ENCODE measurements around the gene EIF4B. TPM values are rescaled to one million over a fixed set of nuclear protein-coding genes. Genes with fewer than 3 reads are reported as not detected.
A peak's percentile ranks its signal among the peaks of the same experiment; 100 is the strongest.
"Not testable (repeated sequence)": the region's sequence is repeated elsewhere in the genome, so short reads cannot be mapped to it uniquely, and the experiment has no call there.

EIF4B gene
- total and polyA plus RNA-seq, 9 donors: 353 to 699 (median 420) TPM

DNA sequence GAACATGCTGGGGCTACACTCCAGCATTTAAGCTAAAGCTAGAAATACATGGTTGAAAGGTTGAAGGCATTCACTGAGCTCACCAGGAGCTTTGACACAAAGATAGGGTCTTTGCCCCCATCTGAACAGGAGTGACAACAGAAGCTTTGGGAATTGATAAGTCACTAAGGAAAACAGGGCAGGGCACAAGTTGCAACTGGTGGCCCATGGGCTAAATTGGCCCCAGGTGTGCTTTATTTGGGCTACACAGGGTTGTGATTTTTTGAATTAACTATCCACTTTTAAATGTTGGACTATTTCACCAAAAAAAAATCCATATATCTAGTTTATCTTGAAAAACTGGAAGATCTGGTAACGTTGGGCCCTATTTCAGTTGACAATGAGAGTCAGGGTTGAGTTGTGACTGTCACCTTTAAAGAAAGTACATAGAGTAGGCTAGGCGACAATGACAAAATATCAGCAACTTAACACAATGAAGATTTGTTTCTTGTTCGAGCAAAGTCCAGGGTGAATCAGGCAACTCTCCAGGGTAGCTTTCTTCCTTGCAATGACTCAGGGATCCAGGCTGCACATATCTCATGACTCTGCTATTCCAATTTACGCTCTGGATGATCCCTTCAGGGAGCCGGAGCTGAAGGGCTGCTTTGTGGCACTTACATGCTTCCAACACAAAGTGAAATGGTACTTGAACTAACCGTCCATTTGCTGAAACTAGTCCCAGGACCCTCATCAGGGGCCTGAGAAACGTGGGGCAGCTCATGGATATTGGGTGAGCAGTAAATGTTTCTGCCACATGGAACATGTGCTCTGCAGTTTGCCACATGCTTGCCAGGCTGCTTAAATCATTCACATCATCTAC is 13.3 kb upstream of the EIF4B start:
- Histone ChIP-seq H3K4me1 (ENCODE audit: control insufficient read depth, insufficient read depth, low read length) (no peaks in the 10 kb centered on the region), H3K4me3 (ENCODE audit: low read length) (no peak overlapping the region), H3K27me3 (ENCODE audit: control insufficient read depth, insufficient read depth, low read length) (no peaks in the 10 kb centered on the region), H3K36me3 (ENCODE audit: control insufficient read depth, insufficient read depth, low read length) (no peaks in the 10 kb centered on the region), H3K27ac (ENCODE audit: low read length) (no peak overlapping the region), H3K9me3 (replicated peaks; ENCODE audit: control insufficient read depth, low read depth, low read length) (no peaks in the 10 kb centered on the region)
- no peak for DNase-seq
- WGBS (ENCODE audit: insufficient coverage): 71% methylated on average over 3 of the region's 7 CpGs

DNA sequence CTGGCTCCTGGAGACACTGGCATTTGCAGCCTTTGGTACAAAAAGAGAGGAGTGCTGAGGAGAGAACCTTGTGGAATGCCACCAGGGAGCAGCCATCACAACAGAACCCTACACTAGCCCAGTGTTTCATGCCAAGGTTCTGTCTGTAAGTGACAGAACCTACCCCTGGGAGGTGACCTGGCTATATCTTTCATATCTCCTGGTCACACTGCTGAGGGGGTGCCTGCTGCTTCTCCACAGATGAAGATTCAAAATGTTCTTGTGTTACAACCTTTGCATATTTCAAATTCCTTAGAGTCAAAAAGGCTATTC is 12.7 kb upstream of the EIF4B start:
- Histone ChIP-seq H3K9me3 (replicated peaks; ENCODE audit: control insufficient read depth, low read depth, low read length) (no peaks in the 10 kb centered on the region), H3K27me3 (ENCODE audit: control insufficient read depth, insufficient read depth, low read length) (peaks cover 2% of the 10 kb centered on the region), H3K36me3 (ENCODE audit: control insufficient read depth, insufficient read depth, low read length) (no peaks in the 10 kb centered on the region), H3K4me1 (ENCODE audit: control insufficient read depth, insufficient read depth, low read length) (no peaks in the 10 kb centered on the region), H3K27ac (ENCODE audit: low read length) (no peak overlapping the region), H3K4me3 (ENCODE audit: low read length) (no peak overlapping the region)
- DNase-seq: no peak

DNA sequence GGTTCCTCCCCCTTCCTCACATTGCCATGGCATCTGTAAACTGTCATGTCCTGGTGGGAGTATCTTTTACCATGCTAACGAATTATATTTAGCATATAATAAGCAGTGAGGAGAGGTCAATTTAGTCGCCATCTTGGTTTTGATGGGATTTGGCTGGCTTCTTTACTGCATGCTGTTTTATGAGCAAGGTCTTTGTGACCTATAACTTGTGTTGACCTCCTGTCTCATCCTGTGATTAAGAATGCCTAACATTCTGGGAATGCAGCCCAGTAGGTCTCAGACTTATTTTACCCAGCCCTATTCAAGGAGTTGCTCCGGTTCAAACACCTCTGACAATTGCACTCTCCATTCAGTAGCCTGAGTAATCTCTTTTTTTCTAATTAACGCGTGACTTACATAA is 2.1 kb upstream of the EIF4B start:
- H3K27ac ChIP-seq (ENCODE audit: low read length): no peak overlapping the region
- H3K4me3 ChIP-seq (ENCODE audit: low read length): no peak overlapping the region
- H3K27me3 ChIP-seq (ENCODE audit: control insufficient read depth, insufficient read depth, low read length): no peaks in the 10 kb centered on the region
- peaks cover 16% of the 10 kb centered on the region for H3K4me1 ChIP-seq (ENCODE audit: control insufficient read depth, insufficient read depth, low read length)
- H3K36me3 ChIP-seq (ENCODE audit: control insufficient read depth, insufficient read depth, low read length): no peaks in the 10 kb centered on the region
- peak; percentile 15 for DNase-seq
- no peaks in the 10 kb centered on the region for H3K9me3 ChIP-seq (replicated peaks; ENCODE audit: control insufficient read depth, low read depth, low read length)
- WGBS (ENCODE audit: insufficient coverage): 40% methylated on average over 2 of the region's 5 CpGs

DNA sequence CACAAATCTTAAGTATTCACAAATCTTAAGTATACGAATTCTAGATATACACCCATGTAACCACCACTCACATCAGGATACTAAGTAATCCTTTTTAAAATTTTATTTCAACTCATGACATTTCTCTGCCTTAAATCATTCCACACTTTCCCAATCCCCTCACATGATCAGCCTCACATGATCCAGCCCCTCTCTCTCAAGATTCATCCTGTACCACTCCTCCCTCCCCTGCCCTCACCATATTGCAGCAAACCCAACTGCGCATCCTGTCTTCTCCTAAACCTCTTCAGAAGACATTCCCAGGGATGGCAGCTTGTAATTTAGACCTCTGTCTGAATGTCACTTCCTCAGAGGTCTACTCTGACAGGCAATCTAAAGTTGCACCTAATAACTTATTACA is 1.7 kb upstream of the EIF4B start:
- H3K4me3 ChIP-seq (ENCODE audit: low read length): no peak overlapping the region
- H3K27ac ChIP-seq (ENCODE audit: low read length): no peak overlapping the region
- peak; percentile 15 for DNase-seq
- no peaks in the 10 kb centered on the region for H3K27me3 ChIP-seq (ENCODE audit: control insufficient read depth, insufficient read depth, low read length)
- H3K9me3 ChIP-seq (replicated peaks; ENCODE audit: control insufficient read depth, low read depth, low read length): no peaks in the 10 kb centered on the region
- H3K36me3 ChIP-seq (ENCODE audit: control insufficient read depth, insufficient read depth, low read length): no peaks in the 10 kb centered on the region
- 61% methylated on average over 2 of the region's 2 CpGs for WGBS (ENCODE audit: insufficient coverage)
- H3K4me1 ChIP-seq (ENCODE audit: control insufficient read depth, insufficient read depth, low read length): peaks cover 18% of the 10 kb centered on the region

DNA sequence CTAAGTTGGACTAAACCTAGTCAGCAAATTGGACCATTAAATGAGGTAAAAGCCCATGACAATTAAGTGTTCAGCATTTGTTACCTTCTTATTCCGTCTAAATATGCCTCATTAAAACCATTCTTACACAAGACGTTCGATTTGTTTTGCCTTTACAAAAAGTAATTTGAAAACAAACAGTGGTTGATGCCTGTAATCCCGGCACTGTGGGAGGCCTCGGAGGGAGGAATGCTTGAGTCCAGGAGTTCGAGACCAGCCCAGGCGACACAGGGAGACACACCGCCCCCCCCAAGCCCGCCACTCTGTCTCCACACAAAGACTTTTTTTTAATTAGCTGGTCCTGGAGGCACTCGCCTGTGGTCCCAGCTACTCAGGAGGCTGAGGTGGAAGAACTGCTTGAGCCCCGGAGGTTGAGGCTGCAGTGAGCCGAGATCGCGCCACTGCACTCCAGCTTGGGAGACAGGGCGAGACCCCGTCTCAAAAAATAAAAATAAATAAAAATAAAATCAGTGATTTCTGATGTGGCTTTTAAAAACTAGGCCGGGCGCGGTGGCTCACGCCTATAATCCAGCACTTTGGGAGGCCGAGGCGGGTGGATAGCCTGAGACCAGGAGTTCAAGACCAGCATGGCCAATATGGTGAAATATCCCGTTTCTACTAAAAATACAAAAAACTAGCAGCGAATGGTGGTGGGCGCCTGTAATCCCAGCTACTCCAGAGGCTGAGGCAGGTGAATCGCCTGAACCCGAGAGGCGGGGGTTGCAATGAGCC is 856 bp upstream of the EIF4B start:
- 14% methylated on average over 9 of the region's 28 CpGs for WGBS (ENCODE audit: insufficient coverage)
- H3K27me3 ChIP-seq (ENCODE audit: control insufficient read depth, insufficient read depth, low read length): no peaks in the 10 kb centered on the region
- H3K9me3 ChIP-seq (replicated peaks; ENCODE audit: control insufficient read depth, low read depth, low read length): no peaks in the 10 kb centered on the region
- peak overlapping the region; percentile 99 for H3K27ac ChIP-seq (ENCODE audit: low read length)
- peaks cover 18% of the 10 kb centered on the region for H3K4me1 ChIP-seq (ENCODE audit: control insufficient read depth, insufficient read depth, low read length)
- H3K4me3 ChIP-seq (ENCODE audit: low read length): peak overlapping the region; percentile 100
- DNase-seq: peak; percentile 21
- H3K36me3 ChIP-seq (ENCODE audit: control insufficient read depth, insufficient read depth, low read length): no peaks in the 10 kb centered on the region

DNA sequence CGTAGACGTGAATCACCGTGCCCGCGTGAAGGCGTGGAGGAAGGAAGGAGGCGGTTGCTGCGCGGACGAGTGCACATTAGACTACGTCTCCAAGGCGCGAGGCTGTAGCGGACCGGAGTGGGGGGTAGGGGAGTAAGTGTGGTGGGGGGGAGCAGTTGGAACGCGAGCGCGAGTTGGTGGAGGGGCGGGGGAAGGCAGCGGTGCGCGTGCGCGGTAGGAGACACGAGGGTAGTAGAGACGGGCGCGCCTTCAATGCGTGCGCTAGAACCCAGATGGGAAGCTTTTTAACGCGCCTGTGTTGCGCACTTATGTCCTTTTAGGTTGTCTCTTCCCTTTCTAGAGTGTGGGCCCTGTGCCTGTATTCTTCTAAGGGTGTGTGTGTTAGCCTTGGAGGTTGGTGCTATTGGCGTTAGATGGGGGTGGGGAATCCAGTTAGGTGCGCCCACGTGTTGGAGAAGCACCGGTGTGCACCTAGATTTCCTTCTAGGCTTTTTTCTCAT is 604 bp downstream of the EIF4B start:
- Histone ChIP-seq H3K36me3 (ENCODE audit: control insufficient read depth, insufficient read depth, low read length) (no peaks in the 10 kb centered on the region), H3K9me3 (replicated peaks; ENCODE audit: control insufficient read depth, low read depth, low read length) (no peaks in the 10 kb centered on the region), H3K27me3 (ENCODE audit: control insufficient read depth, insufficient read depth, low read length) (no peaks in the 10 kb centered on the region), H3K4me3 (ENCODE audit: low read length) (peak overlapping the region; percentile 100), H3K4me1 (ENCODE audit: control insufficient read depth, insufficient read depth, low read length) (peaks cover 18% of the 10 kb centered on the region), H3K27ac (ENCODE audit: low read length) (peak overlapping the region; percentile 99)
- peak; percentile 78 for DNase-seq
- under 1% methylated on average over 30 of the region's 38 CpGs for WGBS (ENCODE audit: insufficient coverage)

DNA sequence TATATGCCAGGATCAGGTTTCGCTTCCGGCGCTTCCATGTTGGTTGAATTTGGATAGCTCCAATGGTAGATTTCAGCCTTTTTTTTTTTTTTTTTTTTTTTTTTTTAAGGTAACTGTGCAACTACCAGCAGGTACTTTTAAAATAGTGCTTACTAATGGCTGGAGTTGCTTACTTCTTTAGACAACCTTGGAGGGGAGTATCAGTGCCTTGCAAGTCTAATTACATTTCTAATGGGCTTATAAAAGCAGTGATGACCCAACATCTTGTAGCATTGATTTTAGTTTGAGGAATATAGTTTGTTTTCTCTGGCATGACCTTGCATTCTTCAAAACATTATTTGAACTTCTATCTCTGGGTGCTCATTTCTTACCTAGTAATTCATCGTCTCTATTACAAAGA is 1.1 kb downstream of the EIF4B start:
- Histone ChIP-seq H3K9me3 (replicated peaks; ENCODE audit: control insufficient read depth, low read depth, low read length) (no peaks in the 10 kb centered on the region), H3K4me1 (ENCODE audit: control insufficient read depth, insufficient read depth, low read length) (peaks cover 18% of the 10 kb centered on the region), H3K36me3 (ENCODE audit: control insufficient read depth, insufficient read depth, low read length) (no peaks in the 10 kb centered on the region), H3K27ac (ENCODE audit: low read length) (peak overlapping the region; percentile 99), H3K4me3 (ENCODE audit: low read length) (peak overlapping the region; percentile 100), H3K27me3 (ENCODE audit: control insufficient read depth, insufficient read depth, low read length) (no peaks in the 10 kb centered on the region)
- no CpG with 5 or more reads among the region's 4 CpGs for WGBS (ENCODE audit: insufficient coverage)
- no peak for DNase-seq

DNA sequence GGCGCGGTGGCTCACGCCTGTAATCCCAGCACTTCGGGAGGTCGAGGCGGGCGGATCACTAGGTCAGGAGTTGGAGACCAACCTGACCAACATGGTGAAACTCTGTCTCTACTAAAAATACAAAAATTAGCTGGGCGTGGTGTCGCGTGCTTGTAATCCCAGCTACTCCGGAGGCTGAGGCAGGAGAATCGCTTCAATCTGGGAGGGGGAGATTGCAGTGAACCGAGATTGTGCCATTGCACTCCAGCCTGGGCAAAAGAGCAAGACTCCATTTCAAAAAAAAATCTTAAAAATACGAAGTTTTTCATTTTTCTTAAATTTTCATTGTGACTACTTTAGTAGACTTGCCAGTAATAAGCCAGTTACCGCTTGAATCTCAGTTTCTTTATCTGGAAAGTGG is 2.5 kb downstream of the EIF4B start:
- H3K27me3 ChIP-seq (ENCODE audit: control insufficient read depth, insufficient read depth, low read length); H3K27ac ChIP-seq (ENCODE audit: low read length); H3K9me3 ChIP-seq (replicated peaks; ENCODE audit: control insufficient read depth, low read depth, low read length); H3K36me3 ChIP-seq (ENCODE audit: control insufficient read depth, insufficient read depth, low read length); H3K4me3 ChIP-seq (ENCODE audit: low read length); DNase-seq: not testable (repeated sequence)
- whole genome bisulfite sequencing (ENCODE audit: insufficient coverage): 93% methylated on average over 3 of the region's 15 CpGs
- peaks cover 18% of the 10 kb centered on the region for H3K4me1 ChIP-seq (ENCODE audit: control insufficient read depth, insufficient read depth, low read length)

DNA sequence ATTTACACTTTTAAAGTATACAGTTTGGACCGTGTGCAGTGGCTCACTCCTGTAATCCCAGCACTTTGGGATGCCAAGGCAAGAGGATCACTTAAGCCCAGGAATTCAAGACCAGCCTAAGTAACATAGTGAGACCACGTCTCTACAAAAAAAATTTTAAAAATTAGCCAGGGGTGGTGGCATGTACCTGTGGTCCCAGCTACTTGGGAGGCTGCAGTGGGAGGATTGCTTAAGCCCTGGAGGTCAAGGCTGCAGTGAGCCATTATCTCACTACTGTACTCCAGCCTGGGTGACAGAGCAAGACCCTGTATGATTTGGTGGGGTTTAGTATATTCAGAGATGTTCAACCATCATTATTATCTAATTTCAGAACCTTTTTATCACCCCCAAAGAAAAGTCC is 4.7 kb downstream of the EIF4B start:
- H3K9me3 ChIP-seq (replicated peaks; ENCODE audit: control insufficient read depth, low read depth, low read length): no peaks in the 10 kb centered on the region
- no peak overlapping the region for H3K27ac ChIP-seq (ENCODE audit: low read length)
- no peaks in the 10 kb centered on the region for H3K36me3 ChIP-seq (ENCODE audit: control insufficient read depth, insufficient read depth, low read length)
- no peaks in the 10 kb centered on the region for H3K27me3 ChIP-seq (ENCODE audit: control insufficient read depth, insufficient read depth, low read length)
- peaks cover 13% of the 10 kb centered on the region for H3K4me1 ChIP-seq (ENCODE audit: control insufficient read depth, insufficient read depth, low read length)
- 83% methylated on average over 1 of the region's 2 CpGs for WGBS (ENCODE audit: insufficient coverage)
- no peak overlapping the region for H3K4me3 ChIP-seq (ENCODE audit: low read length)
- DNase-seq: no peak

DNA sequence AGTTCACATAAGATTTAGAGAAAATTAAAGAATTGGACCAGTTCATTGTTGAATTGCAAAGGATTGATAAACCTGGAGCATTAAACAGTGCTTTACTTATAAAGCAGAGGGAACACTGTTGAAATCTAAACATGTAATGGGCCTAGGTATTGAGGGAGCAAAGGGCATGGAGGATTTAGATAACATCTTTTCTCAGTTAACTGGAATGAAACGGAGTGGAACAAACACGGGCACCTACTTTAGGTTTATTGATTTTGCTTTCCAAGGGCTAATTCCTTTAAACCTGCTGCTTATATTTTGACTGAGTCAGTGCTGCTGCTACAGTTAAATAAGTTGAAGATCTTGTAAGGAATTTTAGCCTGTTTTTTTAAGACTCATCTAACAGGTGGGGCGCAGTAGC is 5.6 kb downstream of the EIF4B start:
- WGBS (ENCODE audit: insufficient coverage): 100% methylated on average over 1 of the region's 3 CpGs
- Histone ChIP-seq H3K9me3 (replicated peaks; ENCODE audit: control insufficient read depth, low read depth, low read length) (no peaks in the 10 kb centered on the region), H3K4me3 (ENCODE audit: low read length) (no peak overlapping the region), H3K4me1 (ENCODE audit: control insufficient read depth, insufficient read depth, low read length) (peaks cover 13% of the 10 kb centered on the region), H3K27me3 (ENCODE audit: control insufficient read depth, insufficient read depth, low read length) (no peaks in the 10 kb centered on the region), H3K27ac (ENCODE audit: low read length) (no peak overlapping the region), H3K36me3 (ENCODE audit: control insufficient read depth, insufficient read depth, low read length) (peaks cover 3% of the 10 kb centered on the region)
- DNase-seq: no peak
